ENCODE measurements around the gene ARHGAP24. TPM values are rescaled to one million over a fixed set of nuclear protein-coding genes. Genes with fewer than 3 reads are reported as not detected.

ARHGAP24 gene
- total RNA-seq, 2 donors from 2014 or later: 4.2 to 5.2 TPM

GRCh38 chr4:85703096-85703495 lies 228.1 kb downstream of the ARHGAP24 start:
- Histone ChIP-seq H3K9ac (ENCODE audit: low read depth in 2 of 2, low read length in 2 of 2) (no peak overlapping the region), H3K36me3 (no peaks in the 10 kb centered on the region), H3K27ac (no peak overlapping the region), H3K4me3 (no peak overlapping the region), H3K9me3 (no peaks in the 10 kb centered on the region), H3K27me3 (no peaks in the 10 kb centered on the region), H3K4me1 (no peaks in the 10 kb centered on the region)
- intact Hi-C loops (cut with DNase I): no loop called here
- TF ChIP-seq CTCF (IDR thresholded peaks at IDR 0.05): no peak
- no peak for DNase-seq

- DNase-seq: no peak
These were observed 232.7 kb downstream of the ARHGAP24 start for GRCh38 chr4:85707611-85708010.

GRCh38 chr4:85708468-85708867 lies 233.5 kb downstream of the ARHGAP24 start:
- Histone ChIP-seq H3K4me1 (no peaks in the 10 kb centered on the region), H3K4me3 (no peak overlapping the region), H3K9ac (ENCODE audit: low read depth in 2 of 2, low read length in 2 of 2) (no peak overlapping the region), H3K9me3 (no peaks in the 10 kb centered on the region), H3K36me3 (no peaks in the 10 kb centered on the region), H3K27me3 (no peaks in the 10 kb centered on the region), H3K27ac (no peak overlapping the region)
- no peak for TF ChIP-seq CTCF (IDR thresholded peaks at IDR 0.05)
- DNase-seq: no peak
- intact Hi-C loops (cut with DNase I): no loop called here

More at GRCh38 chr4:85707611-85708010, 232.7 kb downstream of the ARHGAP24 start:
- H3K4me3 ChIP-seq: no peak overlapping the region
- H3K27ac ChIP-seq: no peak overlapping the region
- H3K9me3 ChIP-seq: no peaks in the 10 kb centered on the region
- intact Hi-C loops (cut with DNase I): no loop called here
- no peak for TF ChIP-seq CTCF (IDR thresholded peaks at IDR 0.05)
- no peaks in the 10 kb centered on the region for H3K4me1 ChIP-seq
- H3K27me3 ChIP-seq: no peaks in the 10 kb centered on the region
- no peak overlapping the region for H3K9ac ChIP-seq (ENCODE audit: low read depth in 2 of 2, low read length in 2 of 2)
- no peaks in the 10 kb centered on the region for H3K36me3 ChIP-seq

GRCh38 chr4:85713005-85713404 lies 238.1 kb downstream of the ARHGAP24 start:
- H3K27me3 ChIP-seq: no peaks in the 10 kb centered on the region
- H3K36me3 ChIP-seq: no peaks in the 10 kb centered on the region
- H3K9ac ChIP-seq (ENCODE audit: low read depth in 2 of 2, low read length in 2 of 2): no peak overlapping the region
- DNase-seq: no peak
- H3K4me3 ChIP-seq: no peak overlapping the region
- no peak overlapping the region for H3K27ac ChIP-seq
- H3K9me3 ChIP-seq: no peaks in the 10 kb centered on the region
- no peak for TF ChIP-seq CTCF (IDR thresholded peaks at IDR 0.05)
- H3K4me1 ChIP-seq: no peaks in the 10 kb centered on the region
- intact Hi-C loops (cut with DNase I): no loop called here

- H3K9ac ChIP-seq (ENCODE audit: low read depth in 2 of 2, low read length in 2 of 2): no peak overlapping the region
- no peaks in the 10 kb centered on the region for H3K9me3 ChIP-seq
- no peak for DNase-seq
- intact Hi-C loops (cut with DNase I): no loop called here
- no peak for TF ChIP-seq CTCF (IDR thresholded peaks at IDR 0.05)
- H3K27me3 ChIP-seq: no peaks in the 10 kb centered on the region
- no peak overlapping the region for H3K27ac ChIP-seq
- H3K4me1 ChIP-seq: no peaks in the 10 kb centered on the region
- no peak overlapping the region for H3K4me3 ChIP-seq
- no peaks in the 10 kb centered on the region for H3K36me3 ChIP-seq
These were observed 241.2 kb downstream of the ARHGAP24 start for GRCh38 chr4:85715991-85716737.

Measured in colonic mucosa (tissue), 4 donors.